Lung (tissue), 12 donors: Measurements from ENCODE around the gene PALLD. TPM values are rescaled to one million over a fixed set of nuclear protein-coding genes. Genes with fewer than 3 reads are reported as not detected.
A peak's percentile ranks its signal among the peaks of the same experiment; 100 is the strongest.

Experiments
- ATAC-seq: fragments of 200-7000 bp; cut with Tn5 transposase; one replicate; pipeline ENCODE4 v1.9.1; 2020; ENCODE audit warnings: moderate number of reproducible peaks; ENCODE audit not compliant: insufficient read depth, low FRiP score
- DNase-seq, 3 donors: peaks; one replicate each; pipeline ENCODE4 v3.0.0-alpha.2; 2013 to 2017
- H3K27ac ChIP-seq, 2 donors: one replicate each; pipeline ENCODE4 v1.5.1; 2013; ENCODE audit warnings: mild to moderate bottlenecking in 2 of 2, moderate library complexity in 2 of 2, control low read depth in 1 of 2, inconsistent platforms in 1 of 2, low read depth in 1 of 2, low read length in 1 of 2
- H3K27me3 ChIP-seq, 3 donors: one replicate each; pipeline ENCODE4 v1.5.1; 2013; ENCODE audit warnings: low read length in 2 of 3; ENCODE audit not compliant: control insufficient read depth in 3 of 3, insufficient read depth in 3 of 3
- H3K36me3 ChIP-seq, 4 donors: one replicate each; pipeline ENCODE4 v1.5.1; 2013; ENCODE audit warnings: low read length in 4 of 4, mild to moderate bottlenecking in 1 of 4, moderate library complexity in 1 of 4; ENCODE audit not compliant: control insufficient read depth in 4 of 4, insufficient read depth in 4 of 4
- H3K4me1 ChIP-seq, 5 donors: one replicate each; pipeline ENCODE4 v1.5.1; 2013; ENCODE audit warnings: low read length in 5 of 5, mild to moderate bottlenecking in 2 of 5, moderate library complexity in 1 of 5; ENCODE audit not compliant: control insufficient read depth in 5 of 5, insufficient read depth in 5 of 5
- H3K4me3 ChIP-seq: one replicate; pipeline ENCODE4 v1.5.1; 2013; ENCODE audit warnings: mild to moderate bottlenecking, control low read depth, moderate library complexity
- H3K9ac ChIP-seq, 2 donors: one replicate each; pipeline ENCODE4 v1.5.1; 2013; ENCODE audit warnings: low read length in 2 of 2, control low read depth in 1 of 2; ENCODE audit not compliant: insufficient read depth in 1 of 2
- H3K9me3 ChIP-seq, 4 donors: one replicate each; pipeline ENCODE4 v1.5.1; 2013; ENCODE audit warnings: low read length in 3 of 4, mild to moderate bottlenecking in 1 of 4, moderate library complexity in 1 of 4; ENCODE audit not compliant: control insufficient read depth in 4 of 4, insufficient read depth in 3 of 4
- WGBS, 2 donors: extraction: QIAGEN DNeasy Blood & Tissue Kit; methylation state at CpG; one replicate each; pipeline ENCODE4 v1.1.7; 2013; 5-methylcytosine and 5-hydroxymethylcytosine counted together
- polyA plus RNA-seq, 2 donors: library from polyadenylated mRNA; stranded (reverse); fragments of 200-250 nt; gene quantifications; one replicate each; pipeline ENCODE4 v1.2.1, GENCODE V29; 2013
- total RNA-seq, 2 donors: library from RNA; depleted of rRNA in 1 of 2; stranded (reverse); fragments of >200 nt in 1 of 2; gene quantifications; one replicate each; pipeline ENCODE4 v1.2.1, GENCODE V29; 2014 to 2021
- TF ChIP-seq, protein P1 (sequence below): IDR thresholded peaks from 2 replicates; pipeline ENCODE4 v1.5.1; 2012; ENCODE audit warnings: mild to moderate bottlenecking; ENCODE audit errors: control extremely low read depth, extremely low read depth
- donor health status: control.
- donor health status: control.
- donor health status: Bipolar disorder and iron deficiency.
- donor health status: healthy.
- donor health status: DM: yes; HTN: yes; CAD: no.

Gene PALLD
- total and polyA plus RNA-seq, 4 donors = 20.7 to 139 (median 63.0) TPM

- peak overlapping the region in 1 of 2 donors; percentile 14 for H3K27ac ChIP-seq
- H3K9me3 ChIP-seq = peaks cover 0 to 2% (median 0%) of the 10 kb centered on the region in 4 donors
- DNase-seq (no peak), ATAC-seq (no peak)
- TF ChIP-seq, protein P1, sequence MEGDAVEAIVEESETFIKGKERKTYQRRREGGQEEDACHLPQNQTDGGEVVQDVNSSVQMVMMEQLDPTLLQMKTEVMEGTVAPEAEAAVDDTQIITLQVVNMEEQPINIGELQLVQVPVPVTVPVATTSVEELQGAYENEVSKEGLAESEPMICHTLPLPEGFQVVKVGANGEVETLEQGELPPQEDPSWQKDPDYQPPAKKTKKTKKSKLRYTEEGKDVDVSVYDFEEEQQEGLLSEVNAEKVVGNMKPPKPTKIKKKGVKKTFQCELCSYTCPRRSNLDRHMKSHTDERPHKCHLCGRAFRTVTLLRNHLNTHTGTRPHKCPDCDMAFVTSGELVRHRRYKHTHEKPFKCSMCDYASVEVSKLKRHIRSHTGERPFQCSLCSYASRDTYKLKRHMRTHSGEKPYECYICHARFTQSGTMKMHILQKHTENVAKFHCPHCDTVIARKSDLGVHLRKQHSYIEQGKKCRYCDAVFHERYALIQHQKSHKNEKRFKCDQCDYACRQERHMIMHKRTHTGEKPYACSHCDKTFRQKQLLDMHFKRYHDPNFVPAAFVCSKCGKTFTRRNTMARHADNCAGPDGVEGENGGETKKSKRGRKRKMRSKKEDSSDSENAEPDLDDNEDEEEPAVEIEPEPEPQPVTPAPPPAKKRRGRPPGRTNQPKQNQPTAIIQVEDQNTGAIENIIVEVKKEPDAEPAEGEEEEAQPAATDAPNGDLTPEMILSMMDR = no peak
- peaks cover 0 to 26% (median 15%) of the 10 kb centered on the region in 4 donors for H3K36me3 ChIP-seq
- WGBS, 2 donors = 87% methylated on average over 9 of the region's 9 CpGs
- no peak overlapping the region for H3K9ac ChIP-seq
- no peaks in the 10 kb centered on the region for H3K27me3 ChIP-seq
- peaks cover 3 to 25% (median 7%) of the 10 kb centered on the region in 5 donors for H3K4me1 ChIP-seq
- H3K4me3 ChIP-seq = no peak overlapping the region
Observed at GRCh38 chr4:168882650-168883233, 385.9 kb downstream of the PALLD start.

DNA sequence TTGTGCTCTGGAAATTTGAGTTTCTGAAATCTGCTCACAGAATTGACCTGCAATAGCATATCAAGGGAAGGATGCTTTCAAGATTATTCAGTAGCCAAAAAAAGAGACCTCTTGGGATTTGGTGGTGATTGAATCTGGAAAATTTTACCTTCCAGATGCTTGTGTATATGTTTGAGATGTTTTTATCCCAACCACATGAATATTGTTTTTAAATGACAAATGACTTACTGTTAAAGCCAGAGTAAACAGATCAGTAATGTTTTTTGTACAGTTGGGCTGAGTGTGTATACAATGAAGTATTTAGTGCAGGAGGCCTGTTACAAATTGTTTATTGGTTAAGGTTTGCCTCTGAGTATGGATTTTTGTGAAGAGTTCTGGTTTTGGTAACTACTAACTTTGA, 386.7 kb downstream of the PALLD start:
- H3K27ac ChIP-seq = no peak overlapping the region
- peaks cover 0 to 32% (median 7%) of the 10 kb centered on the region in 5 donors for H3K4me1 ChIP-seq
- ATAC-seq = no peak

GRCh38 chr4:168884251-168885124, 387.6 kb downstream of the PALLD start:
- peaks cover 0 to 34% (median 4%) of the 10 kb centered on the region in 5 donors for H3K4me1 ChIP-seq
- 77 to 78% methylated on average over 8 of the region's 8 CpGs for WGBS, 2 donors
- H3K27ac ChIP-seq = no peak overlapping the region
- no peaks in the 10 kb centered on the region for H3K27me3 ChIP-seq
- H3K36me3 ChIP-seq = peaks cover 0 to 22% (median 12%) of the 10 kb centered on the region in 4 donors
- H3K4me3 ChIP-seq = no peak overlapping the region
- ATAC-seq = no peak
- H3K9ac ChIP-seq = no peak overlapping the region
- peaks cover 0 to 2% (median 0%) of the 10 kb centered on the region in 4 donors for H3K9me3 ChIP-seq
- DNase-seq = no peak
- TF ChIP-seq, protein P1 = no peak

More for the DNA sequence above, 386.7 kb downstream of the PALLD start:
- DNase-seq = no peak
- H3K4me3 ChIP-seq = no peak overlapping the region
- H3K27me3 ChIP-seq = no peaks in the 10 kb centered on the region
- peaks cover 0 to 27% (median 15%) of the 10 kb centered on the region in 4 donors for H3K36me3 ChIP-seq
- no peak overlapping the region for H3K9ac ChIP-seq
- TF ChIP-seq, protein P1 = no peak
- H3K9me3 ChIP-seq = peaks cover 0 to 2% (median 0%) of the 10 kb centered on the region in 4 donors
